GM12878 (cell line): ENCODE measurements around the gene EXO1. TPM values are rescaled to one million over a fixed set of nuclear protein-coding genes. Genes with fewer than 3 reads are reported as not detected.

Experiments
- ATAC-seq: fragments of 200-7000 bp; cut with Tn5 transposase; 3 replicates; pipeline ENCODE4 v1.9.1; 2020; ENCODE audit warnings: mild to moderate bottlenecking, moderate library complexity
- BruUV-seq: library from RNA; stranded (reverse); fragments of 400-500 nt; replicated peaks from 2 replicates; lab custom pipeline; 2021; lab: Mats Ljungman, UMichigan
- CTCF ChIA-PET: fragments of 300-600 bp; sonication (Branson Sonifier 250); formaldehyde crosslinking; extraction: SDS; loops from one replicate; lab custom pipeline; 2021; ENCODE audit warnings: inconsistent platforms; lab: Yijun Ruan, JAX
- POLR2A ChIA-PET: fragments of 350-600 bp; formaldehyde crosslinking; extraction: SDS; loops from one replicate; lab custom pipeline; 2021; ENCODE audit warnings: inconsistent platforms; lab: Charles Lee
- RAD21 ChIA-PET: fragments of 300-600 bp; sonication (Branson Sonifier 250); formaldehyde crosslinking; loops from one replicate; lab custom pipeline; 2023; ENCODE audit warnings: antibody characterized with exemption; ENCODE audit not compliant: unreplicated experiment; lab: Charles Lee
- SMC1A ChIA-PET: fragments of 300-600 bp; sonication (Branson Sonifier 250); formaldehyde crosslinking; loops from one replicate; lab custom pipeline; 2023; ENCODE audit not compliant: unreplicated experiment, uncharacterized antibody; lab: Charles Lee
- DNase-seq: peaks from one replicate; pipeline ENCODE4 v3.0.0-alpha.2; 2011; ENCODE audit warnings: low read depth, low spot score
- FAIRE-seq: peaks from 3 replicates; lab custom pipeline; 2011; peaks lifted over from hg19 to GRCh38; lab: Jason Lieb, UNC
- H2AFZ ChIP-seq: 2 replicates; pipeline ENCODE4 v1.6.0; 2011; ENCODE audit warnings: low read depth, low read length, control low read depth; ENCODE audit not compliant: control insufficient read depth
- H3K27ac ChIP-seq: 2 replicates; pipeline ENCODE4 v1.5.1; 2011; ENCODE audit warnings: control low read depth; ENCODE audit not compliant: control insufficient read depth, insufficient read depth
- H3K27me3 ChIP-seq, 2 experiments: replicated peaks in 1 of 2; 2 replicates each; pipeline versions ENCODE4 v1.6.0 to v1.6.1; 2011; ENCODE audit warnings: low read length in 1 of 2; ENCODE audit not compliant: control insufficient read depth in 2 of 2, insufficient read depth in 2 of 2
- H3K36me3 ChIP-seq, 2 experiments: 2 replicates each; pipeline ENCODE4 v1.5.1; 2011; ENCODE audit warnings: low read length in 1 of 2; ENCODE audit not compliant: control insufficient read depth in 2 of 2, insufficient read depth in 2 of 2
- H3K4me1 ChIP-seq: 2 replicates; pipeline ENCODE4 v1.6.1; 2011; ENCODE audit warnings: mild to moderate bottlenecking, low read length, moderate library complexity, mixed read lengths; ENCODE audit not compliant: control insufficient read depth, insufficient read depth
- H3K4me2 ChIP-seq: 2 replicates; pipeline ENCODE4 v1.6.0; 2011; ENCODE audit warnings: control low read depth; ENCODE audit not compliant: control insufficient read depth, insufficient read depth
- H3K4me3 ChIP-seq: fragments of 200-600 bp; sonication (generic); 2 replicates; pipeline ENCODE4 v1.5.1; 2016
- H3K79me2 ChIP-seq: 2 replicates; pipeline ENCODE4 v1.6.0; 2011; ENCODE audit warnings: low read length; ENCODE audit not compliant: control insufficient read depth, insufficient read depth
- H3K9ac ChIP-seq: 2 replicates; pipeline ENCODE4 v1.8.0; 2011; ENCODE audit warnings: low read length, control low read depth, mixed read lengths; ENCODE audit not compliant: control insufficient read depth, insufficient read depth
- H3K9me3 ChIP-seq: replicated peaks from 3 replicates; pipeline ENCODE4 v1.5.1; 2011; ENCODE audit warnings: mild to moderate bottlenecking, low read length; ENCODE audit not compliant: control insufficient read depth, insufficient read depth
- H4K20me1 ChIP-seq: 2 replicates; pipeline ENCODE4 v1.6.0; 2011; ENCODE audit not compliant: control insufficient read depth, insufficient read depth
- BCL3 ChIP-seq: IDR thresholded peaks from 2 replicates; pipeline ENCODE4 v1.6.1; 2011; ENCODE audit warnings: borderline replicate concordance, low read depth, mild to moderate bottlenecking, moderate library complexity, low read length; ENCODE audit not compliant: insufficient read depth, poor library complexity, severe bottlenecking
- CBX5 ChIP-seq: sonication (generic); IDR thresholded peaks from 2 replicates; pipeline ENCODE4 v1.6.1; 2016; ENCODE audit warnings: low read depth, moderate library complexity, mild to moderate bottlenecking, inconsistent platforms
- CREB1 ChIP-seq: IDR thresholded peaks from 2 replicates; pipeline ENCODE4 v1.6.1; 2012; ENCODE audit warnings: low read depth, mild to moderate bottlenecking, inconsistent platforms
- HCFC1 ChIP-seq: fragments of 150-350 bp; IDR thresholded peaks from 2 replicates; pipeline ENCODE4 v1.6.1; 2014; ENCODE audit warnings: low read length
- HSF1 ChIP-seq: fragments of 150-350 bp; IDR thresholded peaks from 2 replicates; pipeline ENCODE4 v1.6.1; 2014; ENCODE audit warnings: mild to moderate bottlenecking, low read depth, low read length
- NRF1 ChIP-seq: conservative IDR thresholded peaks from 2 replicates; pipeline ENCODE4 v1.6.1; 2011; ENCODE audit warnings: mild to moderate bottlenecking, low read depth, low read length, improper control_type of control experiment
- RUNX3 ChIP-seq: IDR thresholded peaks from 2 replicates; pipeline ENCODE4 v1.6.1; 2012; ENCODE audit warnings: low read length, inconsistent platforms
- SUZ12 ChIP-seq: fragments of 200-600 bp; sonication (generic); IDR thresholded peaks from one replicate; pipeline ENCODE4 v1.6.1; 2018; ENCODE audit warnings: antibody characterized with exemption, mild to moderate bottlenecking; ENCODE audit not compliant: unreplicated experiment
- TARDBP ChIP-seq: IDR thresholded peaks from 2 replicates; pipeline ENCODE4 v1.6.1; 2016; ENCODE audit warnings: borderline replicate concordance
- TBL1XR1 ChIP-seq: IDR thresholded peaks from 2 replicates; pipeline ENCODE4 v1.6.1; 2012; ENCODE audit warnings: low read depth, low read length, improper control_type of control experiment
- ZNF207 ChIP-seq: fragments of 450-650 bp; IDR thresholded peaks from 2 replicates; pipeline ENCODE4 v1.6.1; 2014; ENCODE audit warnings: antibody characterized with exemption, mild to moderate bottlenecking, borderline replicate concordance
- ZSCAN29 ChIP-seq: fragments of 450-650 bp; IDR thresholded peaks from 2 replicates; pipeline ENCODE4 v1.6.1; 2017; ENCODE audit warnings: mild to moderate bottlenecking, moderate library complexity
- in situ Hi-C: fragments of 300-500 bp; cut with MboI; formaldehyde crosslinking; loops from 9 replicates; pipeline ENCODE4 v1.14.3; 2018; ENCODE audit warnings: mixed read lengths
- intact Hi-C: fragments of 100-400 bp; cut with micrococcal nuclease; formaldehyde crosslinking; loops from one replicate; pipeline ENCODE4 v1.14.2; 2022; ENCODE audit not compliant: unreplicated experiment
- polyA plus RNA-seq, 11 experiments: library from polyadenylated mRNA; depleted of rRNA in 4 of 11; unstranded in 6 of 11; stranded (reverse) in 5 of 11; fragments of >200 nt; fragmentation: Nextera tagmentation in 4 of 11; fragmentation: Illumina TruSeq in 1 of 11; extraction: Ambion mirVana in 4 of 11; extraction: Trizol in 1 of 11; gene quantifications; 1 replicate in 1 of 11; 2 replicates in 10 of 11; pipeline versions ENCODE4 v1.2.1 to v1.2.3, GENCODE V29; 2011 to 2016; ENCODE audit warnings: inconsistent platforms in 2 of 11, missing spikeins in 2 of 11, low read depth in 1 of 11
- total RNA-seq, 4 experiments: library from RNA; depleted of rRNA in 3 of 4; stranded (reverse); fragments of >200 nt in 3 of 4; fragmentation: Illumina TruSeq in 1 of 4; extraction: Trizol in 1 of 4; gene quantifications; 2 replicates each; pipeline versions ENCODE4 v1.2.1 to v1.2.3, GENCODE V29; 2013 to 2021

EXO1 gene
- total and polyA plus RNA-seq, 10 of the 15 experiments (the other 5 are each of a cell fraction or from before 2014, with no cell fraction given) = 8.7 to 43.4 (median 30.6) TPM

- Histone ChIP-seq H3K79me2 (no peaks in the 10 kb centered on the region), H3K36me3 (no peaks in the 10 kb centered on the region), H3K27ac (no peak overlapping the region), H3K9ac (no peak overlapping the region), H3K9me3 (no peaks in the 10 kb centered on the region), H3K4me1 (peaks cover 3% of the 10 kb centered on the region; the same call in 1 of the 2 replicates), H3K27me3 (no peaks in the 10 kb centered on the region), H3K4me2 (no peak overlapping the region), H2AFZ (no peak overlapping the region), H3K4me3 (no peak overlapping the region), H4K20me1 (no peaks in the 10 kb centered on the region)
- SMC1A ChIA-PET = interaction anchor here (0.9 to 1.4 kb wide), 2 partner anchors 53 to 143 kb away, joined by 3 read pairs; no protein-coding TSS in a partner anchor
- no peak for TF ChIP-seq NRF1
- TF ChIP-seq HSF1 = no peak
- TF ChIP-seq HCFC1 = no peak
- TF ChIP-seq TBL1XR1 = no peak
- TF ChIP-seq RUNX3 = no peak
- TF ChIP-seq ZNF207 = no peak
- TF ChIP-seq ZSCAN29 = no peak
- no peak for TF ChIP-seq CREB1
- TF ChIP-seq SUZ12 = no peak
- no peak for TF ChIP-seq BCL3
- no peak for TF ChIP-seq CBX5
- TF ChIP-seq TARDBP = no peak
- intact Hi-C loops = no loop called here
- no TSS peak for BruUV-seq
- POLR2A ChIA-PET = no interaction called here
- CTCF ChIA-PET = interaction anchor here (1.0 to 4.0 kb wide), 2 partner anchors 87 to 98 kb away, joined by 3 to 13 read pairs; partner anchors contain the start of gene MAP1LC3C
- in situ Hi-C loops = no loop called here
- DNase-seq (no peak), FAIRE-seq (no peak), ATAC-seq (no peak)
- RAD21 ChIA-PET = interaction anchor here (3.2 kb wide), 1 partner anchor 85 kb away, joined by 14 read pairs; no protein-coding TSS in a partner anchor
Measured at GRCh38 chr1:241900381-241900780, 52.4 kb downstream of the EXO1 start.
